IPS-18c (cell line): ENCODE results near the gene ADAM29.
"Not testable (repeated sequence)": the region's sequence is repeated elsewhere in the genome, so short reads cannot be mapped to it uniquely, and the experiment has no call there.

Experiments used
- H3K4me3 ChIP-seq: 2 replicates; pipeline ENCODE4 v1.7.0; 2013; ENCODE audit warnings: low read depth, mild to moderate bottlenecking, low read length, moderate library complexity; ENCODE audit not compliant: insufficient read depth
- H3K9me3 ChIP-seq: one replicate; pipeline ENCODE4 v1.6.1; 2013; ENCODE audit warnings: mild to moderate bottlenecking, low read length, moderate library complexity; ENCODE audit not compliant: control insufficient read depth, insufficient read depth

ADAM29 gene

DNA sequence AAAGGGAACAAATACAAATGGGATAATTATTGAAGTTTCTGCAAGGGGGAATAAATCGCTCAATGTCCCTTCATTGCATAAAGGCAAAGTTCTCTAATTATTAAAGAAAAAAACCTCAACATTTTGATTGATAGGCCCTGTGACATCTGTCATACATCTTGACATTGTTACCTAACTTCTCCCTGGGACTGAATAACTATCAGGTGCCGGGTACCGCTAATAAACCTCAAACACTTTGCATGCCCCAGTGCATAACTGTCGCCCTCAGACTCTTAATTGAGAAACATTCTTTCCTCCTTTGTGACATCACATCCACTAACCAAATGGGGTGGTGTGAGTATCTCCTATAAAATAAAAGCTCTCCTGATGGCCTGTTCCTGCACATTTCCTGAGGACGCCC lies at the start of gene ADAM29:
Gene ADAM29, plus strand, starts transcription at position 301 of the 400 bp plus-strand sequence. CDS start 57,168 bp downstream, outside the sequence.
- Histone ChIP-seq H3K4me3 (no peak within 1 kb of the TSS), H3K9me3 (no peaks in the 10 kb centered on the region)

- no peaks in the 10 kb centered on the region for H3K9me3 ChIP-seq
- H3K4me3 ChIP-seq, result no peak overlapping the region
Observed at GRCh38 chr4:174869339-174869738, 48.8 kb upstream of the ADAM29 start.

DNA sequence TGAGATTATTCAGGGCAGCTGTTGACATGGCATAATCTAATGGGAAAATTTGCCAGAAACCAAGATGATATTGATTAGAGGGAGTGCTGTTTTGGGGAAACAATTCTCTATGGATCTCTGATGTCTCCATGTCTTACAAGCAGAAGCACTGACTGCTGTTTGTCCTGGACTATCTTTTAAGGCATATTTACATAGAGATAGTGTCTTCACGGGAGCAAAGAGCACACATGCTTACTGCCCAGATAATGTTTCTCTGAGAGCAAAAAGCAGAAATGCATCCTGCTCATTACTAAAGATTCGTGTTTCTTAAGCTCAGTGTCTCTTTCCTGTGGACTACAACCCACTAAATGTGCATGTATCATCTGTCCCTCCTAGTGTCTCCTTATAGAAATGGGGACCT lies 47.8 kb upstream of the ADAM29 start:
- no peak overlapping the region for H3K4me3 ChIP-seq
- H3K9me3 ChIP-seq, result no peaks in the 10 kb centered on the region

DNA sequence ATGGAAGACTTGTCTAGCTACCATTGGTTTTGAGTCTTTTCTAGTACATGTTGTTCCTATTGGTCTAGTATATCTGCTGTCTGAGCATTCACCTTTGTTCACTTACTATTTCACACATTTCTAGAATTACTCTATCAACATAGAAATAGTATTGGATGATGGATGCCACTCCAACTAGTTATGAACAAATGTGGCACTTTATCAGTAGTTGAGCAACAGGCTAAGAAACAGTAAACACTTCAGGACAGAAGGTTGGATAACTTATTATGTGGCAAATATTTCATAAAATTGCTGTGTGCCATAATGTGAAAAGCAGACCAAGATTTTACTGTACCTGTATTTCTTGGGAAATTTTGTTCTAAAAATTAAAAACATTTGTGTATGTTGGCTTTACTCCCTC lies 46.8 kb upstream of the ADAM29 start:
- Histone ChIP-seq H3K4me3 (no peak overlapping the region), H3K9me3 (no peaks in the 10 kb centered on the region)

GRCh38 chr4:174873146-174873545 lies 45.0 kb upstream of the ADAM29 start:
- not testable (repeated sequence) for H3K4me3 ChIP-seq, H3K9me3 ChIP-seq

DNA sequence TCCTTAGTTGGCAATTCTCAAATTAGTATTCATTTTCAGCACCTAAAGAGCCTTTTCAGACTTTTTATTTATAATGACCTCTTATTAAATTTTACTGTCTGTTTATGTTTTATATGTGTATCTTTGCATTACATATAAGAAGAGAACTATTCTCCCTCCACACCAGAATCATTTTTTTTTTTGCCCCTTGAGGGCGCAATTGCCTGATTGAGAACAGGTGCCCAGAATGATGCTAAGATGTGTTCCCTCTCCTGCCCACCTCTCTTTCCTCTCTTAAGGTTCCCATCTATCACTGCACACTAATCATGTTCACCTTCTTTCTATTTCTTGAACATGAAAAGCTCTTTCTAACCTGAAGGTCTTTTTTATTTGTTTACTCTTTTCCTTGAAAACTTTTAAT lies 44.2 kb upstream of the ADAM29 start:
- no peak overlapping the region for H3K4me3 ChIP-seq
- no peaks in the 10 kb centered on the region for H3K9me3 ChIP-seq

DNA sequence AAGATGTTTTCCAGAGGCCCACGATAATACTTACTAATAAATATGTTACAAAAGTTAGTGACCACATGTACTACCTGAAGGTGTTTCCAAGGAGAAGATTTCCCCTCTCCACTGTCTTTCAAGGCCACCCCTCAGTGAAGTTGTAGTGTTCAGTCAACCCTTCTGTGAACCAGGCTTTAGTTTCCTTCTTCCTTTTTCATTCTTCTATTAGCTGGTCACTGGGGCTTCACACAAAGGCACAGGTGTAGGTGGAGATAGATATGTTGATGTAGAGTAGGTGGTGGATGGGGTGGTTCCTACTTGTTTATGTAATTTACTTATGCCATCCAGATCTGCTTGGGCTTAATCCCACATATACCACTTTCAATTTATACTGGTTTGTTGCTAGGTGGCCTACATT lies 43.3 kb upstream of the ADAM29 start:
- Histone ChIP-seq H3K4me3 (no peak overlapping the region), H3K9me3 (no peaks in the 10 kb centered on the region)

- no peak overlapping the region for H3K4me3 ChIP-seq
- no peaks in the 10 kb centered on the region for H3K9me3 ChIP-seq
Observed at GRCh38 chr4:174880001-174880400, 38.2 kb upstream of the ADAM29 start.

GRCh38 chr4:174882317-174882992 lies 35.7 kb upstream of the ADAM29 start:
- Histone ChIP-seq H3K9me3 (no peaks in the 10 kb centered on the region), H3K4me3 (no peak overlapping the region)

DNA sequence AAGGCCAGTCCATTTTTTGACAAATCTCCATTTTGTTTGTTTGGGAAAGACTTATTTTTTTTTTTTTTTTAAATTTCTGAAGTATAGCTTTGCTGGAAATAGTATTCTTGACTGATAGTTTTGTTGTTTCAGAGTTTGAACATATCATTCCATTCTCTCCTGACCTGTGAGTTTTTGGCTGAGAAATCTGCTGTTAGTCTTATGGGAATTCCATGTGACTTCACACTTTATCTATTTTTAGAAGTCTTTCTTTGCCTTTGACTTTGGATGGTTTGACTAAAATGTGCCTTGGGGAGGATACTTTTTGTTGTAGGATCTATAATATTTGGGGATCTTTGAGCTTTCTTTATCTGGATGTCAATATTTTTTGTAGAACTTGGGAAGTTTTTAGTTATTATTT lies 10.7 kb upstream of the ADAM29 start:
- H3K4me3 ChIP-seq, result no peak overlapping the region
- no peaks in the 10 kb centered on the region for H3K9me3 ChIP-seq

DNA sequence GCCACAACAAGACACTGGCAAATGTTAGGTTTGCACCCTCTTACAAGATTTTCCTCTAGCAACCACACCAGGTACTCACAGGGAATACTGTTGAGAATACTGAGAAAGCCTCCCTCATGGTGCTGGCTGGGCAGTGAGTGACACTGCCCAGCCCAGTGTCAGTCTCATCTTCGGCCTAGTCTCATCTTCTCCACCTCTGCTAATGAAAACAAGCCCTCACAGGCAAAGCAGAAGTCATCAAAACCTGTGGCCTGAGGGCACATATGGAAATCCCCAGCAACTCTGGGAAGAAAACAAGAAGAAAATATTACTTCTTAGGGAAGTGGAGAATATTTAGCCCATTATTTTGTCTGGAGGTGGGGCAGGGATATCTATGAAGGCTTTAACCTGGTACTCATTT lies 7.9 kb upstream of the ADAM29 start:
- no peaks in the 10 kb centered on the region for H3K9me3 ChIP-seq
- no peak overlapping the region for H3K4me3 ChIP-seq

- H3K4me3 ChIP-seq, result no peak overlapping the region
- no peaks in the 10 kb centered on the region for H3K9me3 ChIP-seq
Observed at GRCh38 chr4:174912919-174913543, 5.1 kb upstream of the ADAM29 start.

- H3K4me3 ChIP-seq, result no peak overlapping the region
Observed at GRCh38 chr4:174919886-174920423, 1.8 kb downstream of the ADAM29 start.

GRCh38 chr4:174926958-174927357 lies 8.8 kb downstream of the ADAM29 start:
- Histone ChIP-seq H3K9me3 (no peaks in the 10 kb centered on the region), H3K4me3 (no peak overlapping the region)

More at GRCh38 chr4:174919886-174920423, 1.8 kb downstream of the ADAM29 start:
- no peaks in the 10 kb centered on the region for H3K9me3 ChIP-seq

GRCh38 chr4:174928174-174928573 lies 10.0 kb downstream of the ADAM29 start:
- Histone ChIP-seq H3K4me3 (no peak overlapping the region), H3K9me3 (peaks cover 2% of the 10 kb centered on the region)

DNA sequence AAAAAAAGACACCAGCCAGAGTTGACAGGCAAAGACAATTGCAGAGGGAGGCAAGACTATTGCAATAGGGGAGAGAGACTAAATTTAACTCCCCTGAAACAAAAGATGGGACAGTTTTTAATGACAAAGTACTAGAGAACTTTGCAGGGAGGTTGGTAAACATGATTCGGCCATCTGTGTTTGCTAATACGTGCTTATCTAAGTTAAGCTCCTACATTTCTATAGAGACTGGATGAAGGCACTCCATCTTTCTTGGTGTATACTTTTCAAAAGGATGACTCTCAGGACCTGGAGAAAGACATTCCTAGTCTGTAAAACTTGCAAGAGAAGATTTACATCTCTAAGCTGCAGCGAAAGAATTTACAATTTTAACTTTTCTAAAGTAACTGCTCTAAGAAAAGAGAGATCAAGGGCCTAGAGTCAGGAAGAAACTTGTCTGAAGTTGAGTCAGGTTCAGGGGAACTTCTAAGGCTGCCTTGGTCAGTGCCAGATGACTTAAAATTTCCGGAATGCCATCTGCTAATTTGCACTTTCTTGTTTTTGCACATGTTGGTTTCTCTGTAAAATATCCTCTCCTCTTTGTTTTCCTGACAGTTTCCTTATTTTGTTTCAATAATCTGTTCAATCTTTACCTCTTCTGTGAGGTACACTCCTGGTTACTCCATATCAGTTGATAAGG lies 10.6 kb downstream of the ADAM29 start:
- Histone ChIP-seq H3K9me3 (peaks cover 2% of the 10 kb centered on the region), H3K4me3 (no peak overlapping the region)

GRCh38 chr4:174929346-174929745 lies 11.2 kb downstream of the ADAM29 start:
- no peak overlapping the region for H3K4me3 ChIP-seq
- peaks cover 2% of the 10 kb centered on the region for H3K9me3 ChIP-seq

GRCh38 chr4:174930895-174931294 lies 12.7 kb downstream of the ADAM29 start:
- H3K4me3 ChIP-seq, result no peak overlapping the region
- peaks cover 2% of the 10 kb centered on the region for H3K9me3 ChIP-seq
